Stomach (tissue), 9 donors: Measurements from ENCODE around the gene FAM219A. TPM values are rescaled to one million over a fixed set of nuclear protein-coding genes. Genes with fewer than 3 reads are reported as not detected.

Experiments used
- DNase-seq, 2 donors: peaks; one replicate each; pipeline versions ENCODE4 v3.0.0 to v3.0.0-alpha.2; 2013 to 2019
- H3K27ac ChIP-seq, 5 donors: fragments of 200-600 bp in 4 of 5; sonication (generic) in 4 of 5; one replicate each; pipeline ENCODE4 v1.5.1; 2013 to 2019; ENCODE audit warnings: mild to moderate bottlenecking in 1 of 5, moderate library complexity in 1 of 5
- H3K27me3 ChIP-seq, 3 donors: fragments of 200-600 bp; sonication (generic); one replicate each; pipeline ENCODE4 v1.5.1; 2017 to 2019; ENCODE audit warnings: mixed run types in 1 of 3
- H3K36me3 ChIP-seq, 4 donors: fragments of 200-600 bp; sonication (generic); 1 replicate in 3 of 4; 2 replicates in 1 of 4; pipeline ENCODE4 v1.5.1; 2016 to 2019
- H3K4me1 ChIP-seq, 4 donors: fragments of 200-600 bp; sonication (generic); one replicate each; pipeline ENCODE4 v1.5.1; 2016 to 2019
- H3K4me3 ChIP-seq, 4 donors: fragments of 200-600 bp; sonication (generic) in 3 of 4; one replicate each; pipeline ENCODE4 v1.5.1; 2016 to 2019; ENCODE audit warnings: mild to moderate bottlenecking in 1 of 4
- H3K9me3 ChIP-seq, 4 donors: fragments of 200-600 bp; sonication (generic); one replicate each; pipeline ENCODE4 v1.5.1; 2016 to 2019
- EP300 ChIP-seq: sonication (generic); formaldehyde crosslinking; IDR thresholded peaks from one replicate; pipeline ENCODE4 v1.6.1; 2017; ENCODE audit warnings: antibody characterized with exemption
- POLR2A ChIP-seq, 4 donors: fragments of 450-650 bp; IDR thresholded peaks; one replicate each; pipeline ENCODE4 v1.6.1; 2016; ENCODE audit warnings: antibody characterized with exemption in 4 of 4, control low read depth in 2 of 4, mild to moderate bottlenecking in 1 of 4, moderate library complexity in 1 of 4
- POLR2AphosphoS5 ChIP-seq, 3 donors: sonication (generic); formaldehyde crosslinking; IDR thresholded peaks; one replicate each; pipeline ENCODE4 v1.6.1; 2016; ENCODE audit warnings: antibody characterized with exemption in 3 of 3
- WGBS, 5 donors: extraction: QIAGEN DNeasy Blood & Tissue Kit in 3 of 5; methylation state at CpG; one replicate each; pipeline versions ENCODE4 v1.1.5 to v1.1.7; 2013 to 2018; 5-methylcytosine and 5-hydroxymethylcytosine counted together
- intact Hi-C: fragments of 100-400 bp; cut with DNase I; formaldehyde crosslinking; loops from one replicate; pipeline ENCODE4 v1.15.1; 2023; ENCODE audit warnings: low total_unique reads
- polyA plus RNA-seq, 3 donors: library from polyadenylated mRNA; stranded (reverse); fragments of 200-250 nt; gene quantifications; one replicate each; pipeline ENCODE4 v1.2.3, GENCODE V29; 2013
- total RNA-seq, 5 donors: library from RNA; depleted of rRNA; stranded (reverse); fragments of >200 nt; gene quantifications; one replicate each; pipeline versions ENCODE4 v1.1.0 to v1.2.3, GENCODE V29; 2014 to 2016
- TF ChIP-seq, protein P1 (sequence below), 7 experiments: fragments of 450-650 bp in 4 of 7; fragments of 200-600 bp in 3 of 7; sonication (generic) in 3 of 7; IDR thresholded peaks; one replicate each; pipeline ENCODE4 v1.5.1; 2016 to 2019; ENCODE audit warnings: antibody characterized with exemption in 7 of 7, control low read depth in 2 of 7, mild to moderate bottlenecking in 1 of 7
- donor health status: healthy with polysubstance abuse.
- donor health status: Bipolar disorder and iron deficiency.
- donor health status: healthy.

FAM219A gene
- total and polyA plus RNA-seq, 8 donors = 2.3 to 12.1 (median 6.9) TPM

DNA sequence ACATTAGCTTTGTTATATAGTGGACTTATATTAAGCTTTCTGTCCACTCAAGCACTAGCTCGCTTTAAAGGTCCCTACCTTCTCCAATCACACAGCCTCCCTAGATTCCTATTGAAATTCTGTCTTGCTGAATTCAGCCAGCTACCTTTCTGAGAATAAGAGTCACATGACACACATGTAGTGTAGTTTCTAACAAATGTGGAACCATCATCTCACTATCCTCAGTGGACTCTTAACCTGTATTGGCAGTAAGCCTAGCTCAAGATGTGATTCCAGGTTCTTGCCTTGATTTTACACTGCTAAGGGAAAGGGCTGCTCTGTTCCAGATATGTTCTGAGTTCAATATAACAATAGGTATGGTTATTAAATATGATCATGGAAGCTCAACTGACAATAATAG lies 11.4 kb downstream of the FAM219A start:
- no peak for DNase-seq
- intact Hi-C loops = no loop called here
- Histone ChIP-seq H3K4me1 (peaks cover 9 to 17% (median 11%) of the 10 kb centered on the region in 4 donors), H3K36me3 (no peaks in the 10 kb centered on the region), H3K9me3 (no peaks in the 10 kb centered on the region), H3K27me3 (no peaks in the 10 kb centered on the region), H3K4me3 (no peak overlapping the region), H3K27ac (no peak overlapping the region)
- WGBS, 5 donors = 91 to 98% (median 96%) methylated on average over 1 of the region's 1 CpG
- TF ChIP-seq, protein P1, sequence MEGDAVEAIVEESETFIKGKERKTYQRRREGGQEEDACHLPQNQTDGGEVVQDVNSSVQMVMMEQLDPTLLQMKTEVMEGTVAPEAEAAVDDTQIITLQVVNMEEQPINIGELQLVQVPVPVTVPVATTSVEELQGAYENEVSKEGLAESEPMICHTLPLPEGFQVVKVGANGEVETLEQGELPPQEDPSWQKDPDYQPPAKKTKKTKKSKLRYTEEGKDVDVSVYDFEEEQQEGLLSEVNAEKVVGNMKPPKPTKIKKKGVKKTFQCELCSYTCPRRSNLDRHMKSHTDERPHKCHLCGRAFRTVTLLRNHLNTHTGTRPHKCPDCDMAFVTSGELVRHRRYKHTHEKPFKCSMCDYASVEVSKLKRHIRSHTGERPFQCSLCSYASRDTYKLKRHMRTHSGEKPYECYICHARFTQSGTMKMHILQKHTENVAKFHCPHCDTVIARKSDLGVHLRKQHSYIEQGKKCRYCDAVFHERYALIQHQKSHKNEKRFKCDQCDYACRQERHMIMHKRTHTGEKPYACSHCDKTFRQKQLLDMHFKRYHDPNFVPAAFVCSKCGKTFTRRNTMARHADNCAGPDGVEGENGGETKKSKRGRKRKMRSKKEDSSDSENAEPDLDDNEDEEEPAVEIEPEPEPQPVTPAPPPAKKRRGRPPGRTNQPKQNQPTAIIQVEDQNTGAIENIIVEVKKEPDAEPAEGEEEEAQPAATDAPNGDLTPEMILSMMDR (IDR thresholded peaks at IDR 0.05) = no peak
- TF ChIP-seq POLR2A (IDR thresholded peaks at IDR 0.05) (no peak), EP300 (no peak), POLR2AphosphoS5 (IDR thresholded peaks at IDR 0.05) (no peak)

DNA sequence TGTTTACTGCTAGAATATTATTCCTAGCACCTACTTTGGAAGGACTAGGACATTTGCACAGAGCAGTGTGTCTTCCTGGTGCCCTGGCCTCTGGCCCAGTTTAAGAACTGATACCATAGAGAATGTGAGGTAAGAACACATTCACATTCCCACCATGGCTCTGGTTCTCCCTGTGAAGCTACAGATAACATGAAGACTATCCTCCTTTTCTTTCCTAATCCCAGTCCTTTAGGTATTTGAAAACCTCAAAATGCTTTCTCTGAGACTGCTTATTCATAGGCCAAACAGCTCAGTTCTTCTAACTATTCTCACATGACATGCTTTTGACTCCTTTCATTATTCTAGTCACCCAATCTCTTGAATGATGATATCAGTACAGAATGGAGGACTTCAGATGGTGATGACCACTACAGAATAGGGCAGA lies 11.9 kb downstream of the FAM219A start:
- H3K36me3 ChIP-seq = no peaks in the 10 kb centered on the region
- intact Hi-C loops = no loop called here
- no peak overlapping the region for H3K4me3 ChIP-seq
- H3K27ac ChIP-seq = no peak overlapping the region
- H3K9me3 ChIP-seq = no peaks in the 10 kb centered on the region
- peaks cover 6 to 17% (median 8%) of the 10 kb centered on the region in 4 donors for H3K4me1 ChIP-seq
- H3K27me3 ChIP-seq = no peaks in the 10 kb centered on the region
- DNase-seq = no peak
- TF ChIP-seq EP300 (no peak), POLR2AphosphoS5 (IDR thresholded peaks at IDR 0.05) (no peak), POLR2A (IDR thresholded peaks at IDR 0.05) (no peak)
- TF ChIP-seq, protein P1 (IDR thresholded peaks at IDR 0.05) = no peak

DNA sequence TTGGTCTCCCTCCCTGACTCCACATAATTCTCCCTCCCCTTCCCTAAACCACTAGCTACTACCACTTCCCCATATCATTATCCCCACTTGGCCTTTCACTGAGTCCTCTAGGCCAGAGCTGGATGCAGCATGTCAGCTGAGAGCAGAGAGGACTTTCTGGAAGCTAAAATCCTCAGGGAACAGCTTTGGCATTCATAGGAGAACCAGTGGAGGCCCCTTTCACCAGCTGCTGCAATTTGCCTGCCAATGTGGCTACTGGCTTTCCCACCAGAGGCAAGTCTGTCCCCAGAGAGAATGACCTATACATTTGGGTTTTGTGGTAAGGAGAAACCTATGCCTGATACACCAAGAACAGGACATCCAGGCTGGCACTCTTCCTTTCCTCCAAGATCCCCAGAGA lies 14.4 kb downstream of the FAM219A start:
- H3K27me3 ChIP-seq = no peaks in the 10 kb centered on the region
- peaks cover 0 to 13% (median 6%) of the 10 kb centered on the region in 4 donors for H3K4me1 ChIP-seq
- no peak overlapping the region for H3K4me3 ChIP-seq
- H3K27ac ChIP-seq = no peak overlapping the region
- H3K9me3 ChIP-seq = no peaks in the 10 kb centered on the region
- H3K36me3 ChIP-seq = peaks cover 0 to 3% (median 1%) of the 10 kb centered on the region in 4 donors
- TF ChIP-seq POLR2AphosphoS5 (IDR thresholded peaks at IDR 0.05) (no peak), EP300 (no peak), POLR2A (IDR thresholded peaks at IDR 0.05) (no peak)
- TF ChIP-seq, protein P1 (IDR thresholded peaks at IDR 0.05) = no peak
- no peak for DNase-seq
- intact Hi-C loops = no loop called here

DNA sequence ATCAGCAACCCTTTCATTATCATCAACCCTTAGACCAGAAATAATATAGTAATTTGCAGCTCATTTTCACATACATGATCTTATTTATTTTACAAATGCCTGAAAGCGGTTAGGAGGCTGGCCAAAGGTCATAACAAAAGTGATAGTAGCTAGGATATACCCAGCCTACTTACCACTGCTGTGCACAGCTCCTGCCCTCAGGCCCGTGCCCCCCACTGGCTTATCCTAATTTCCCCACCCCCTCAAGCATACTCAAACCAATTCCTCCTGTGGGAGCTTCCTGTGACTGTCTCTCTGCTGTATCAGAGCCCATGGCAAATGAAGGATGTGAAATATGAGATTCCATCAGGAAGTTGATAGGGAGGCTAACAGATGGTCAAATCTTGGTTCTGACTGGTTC lies 14.8 kb downstream of the FAM219A start:
- TF ChIP-seq, protein P1 (IDR thresholded peaks at IDR 0.05) = no peak
- TF ChIP-seq EP300 (no peak), POLR2A (IDR thresholded peaks at IDR 0.05) (no peak), POLR2AphosphoS5 (IDR thresholded peaks at IDR 0.05) (no peak)
- Histone ChIP-seq H3K27me3 (no peaks in the 10 kb centered on the region), H3K4me1 (peaks cover 0 to 13% (median 6%) of the 10 kb centered on the region in 4 donors), H3K4me3 (no peak overlapping the region), H3K27ac (no peak overlapping the region), H3K9me3 (no peaks in the 10 kb centered on the region), H3K36me3 (peaks cover 0 to 7% (median 5%) of the 10 kb centered on the region in 4 donors)
- DNase-seq = no peak
- WGBS, 5 donors = 35 to 63% (median 46%) methylated on average over 2 of the region's 2 CpGs
- intact Hi-C loops = no loop called here
